Erythroblast (primary cell): ENCODE results near the gene LMTK3.

Experiments used
- GATA1 ChIP-seq: IDR thresholded peaks from 2 replicates; pipeline ENCODE4 v1.6.1; 2011; ENCODE audit warnings: low read depth, mild to moderate bottlenecking, control low read depth, low read length, moderate library complexity
- POLR2A ChIP-seq: IDR thresholded peaks from 2 replicates; pipeline ENCODE4 v1.6.1; 2011; ENCODE audit warnings: mild to moderate bottlenecking, low read length

DNA sequence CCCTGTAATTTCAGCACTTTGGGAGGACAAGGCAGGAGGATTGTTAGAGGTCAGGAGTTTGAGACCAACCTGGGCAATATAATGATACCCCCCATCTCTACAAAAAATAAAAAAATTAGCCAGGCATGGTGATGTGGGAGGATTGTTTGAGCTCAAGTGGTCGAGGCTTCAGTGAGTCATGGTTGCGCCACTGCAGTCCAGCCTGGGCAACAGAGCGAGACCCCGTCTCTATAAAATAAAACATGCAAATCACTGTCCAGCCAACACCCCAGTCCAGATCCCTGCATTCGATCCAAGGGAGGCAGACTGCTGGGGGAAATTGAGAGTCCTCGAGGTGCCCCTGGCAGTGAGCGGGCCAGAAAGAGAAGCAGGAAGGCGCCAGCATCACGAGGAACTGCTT lies 35.5 kb downstream of the LMTK3 start:
- no peak for TF ChIP-seq POLR2A
- no peak for TF ChIP-seq GATA1
